NCI-H82 (cell line): Measurements from ENCODE around the gene ARHGEF16.

Source experiments
- DNase-seq: peaks from one replicate; lab custom pipeline; 2025; lab: John Stamatoyannopoulos, UW

Gene ARHGEF16

DNA sequence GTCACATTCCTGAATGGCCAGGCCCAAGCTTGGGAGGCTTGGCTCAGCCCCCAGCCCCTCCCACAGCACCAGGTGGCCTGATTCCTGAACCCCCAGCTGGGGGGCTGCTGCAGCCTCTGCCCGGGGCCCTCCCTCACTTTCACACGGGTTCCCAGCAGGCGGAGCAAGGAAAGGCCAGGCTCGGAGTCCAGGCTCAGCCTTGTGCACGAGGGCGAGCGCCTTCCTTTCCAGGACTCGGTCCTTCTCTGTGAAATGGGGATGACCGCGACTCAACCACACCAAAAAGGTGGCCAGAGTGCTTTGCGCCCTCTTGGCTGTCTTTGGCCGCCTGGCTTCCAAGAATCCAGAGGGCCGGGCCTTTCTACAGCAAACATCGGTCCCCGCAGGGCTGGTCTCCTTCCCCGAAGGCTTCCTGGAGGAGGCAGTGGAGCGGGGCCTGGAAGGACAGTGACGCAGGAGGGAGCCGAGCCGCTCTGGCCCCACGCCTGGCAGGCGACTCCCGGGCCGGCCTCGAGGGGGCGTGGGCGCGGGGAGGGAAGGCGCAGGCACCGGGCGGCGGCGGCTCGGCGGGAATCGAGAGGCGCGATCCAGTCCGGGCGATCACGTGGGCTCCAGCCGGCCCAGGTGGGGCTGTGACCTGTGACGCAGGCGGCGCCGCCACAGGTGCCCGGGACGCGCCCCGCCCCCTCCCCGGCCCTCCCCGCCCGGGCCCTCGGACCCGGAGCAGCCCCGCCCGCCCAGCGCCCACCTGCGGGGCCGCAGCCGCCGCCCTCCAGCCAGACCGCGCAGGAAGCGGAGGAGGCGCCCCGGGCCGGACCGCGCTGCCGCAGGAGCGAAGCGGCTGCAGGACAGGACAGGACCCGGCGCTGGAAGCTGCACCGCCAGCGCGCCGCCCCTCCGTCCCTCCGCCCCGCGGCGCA is at the start of gene ARHGEF16:
ARHGEF16 (plus strand) TSS at position 775 of the 920 bp plus-strand sequence. CDS start 8,420 bp downstream, outside the sequence.
- DNase-seq = peak; percentile 36

DNA sequence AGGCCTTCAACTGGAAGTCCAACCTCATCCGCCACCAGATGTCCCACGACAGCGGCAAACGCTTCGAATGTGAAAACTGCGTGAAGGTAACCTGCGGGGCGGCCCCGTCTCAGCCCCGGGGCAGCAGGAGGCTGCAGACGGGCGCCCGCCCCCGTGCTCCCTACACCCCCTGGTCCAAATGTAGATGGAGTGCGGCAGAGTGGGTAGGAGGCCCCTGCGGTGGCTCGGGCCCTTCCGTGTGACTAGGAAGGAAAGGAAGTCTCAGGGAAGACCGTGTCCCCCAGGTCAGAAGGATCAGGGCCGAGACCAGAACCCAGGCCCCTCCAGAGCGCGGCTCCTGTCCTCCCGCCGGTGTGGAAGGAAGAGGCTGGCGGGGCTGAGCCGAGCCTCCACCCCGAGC is 49.7 kb upstream of the ARHGEF16 start:
- DNase-seq = no peak

DNA sequence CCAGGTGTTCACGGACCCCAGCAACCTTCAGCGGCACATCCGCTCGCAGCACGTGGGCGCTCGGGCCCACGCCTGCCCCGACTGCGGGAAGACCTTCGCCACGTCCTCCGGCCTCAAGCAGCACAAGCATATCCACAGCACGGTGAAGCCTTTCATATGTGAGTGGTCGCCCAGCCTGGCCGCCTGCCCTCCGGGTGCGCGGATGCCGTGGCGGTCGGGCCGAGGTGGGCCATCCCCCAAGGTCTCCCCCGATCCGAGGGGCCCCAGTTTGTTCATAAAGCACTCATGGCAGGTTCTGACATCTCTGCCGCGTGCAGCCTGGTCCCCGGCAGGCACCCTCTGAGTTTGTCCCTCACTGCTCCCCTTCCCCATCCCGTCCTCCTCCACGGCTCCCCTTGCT is 49.0 kb upstream of the ARHGEF16 start:
- DNase-seq = no peak

DNA sequence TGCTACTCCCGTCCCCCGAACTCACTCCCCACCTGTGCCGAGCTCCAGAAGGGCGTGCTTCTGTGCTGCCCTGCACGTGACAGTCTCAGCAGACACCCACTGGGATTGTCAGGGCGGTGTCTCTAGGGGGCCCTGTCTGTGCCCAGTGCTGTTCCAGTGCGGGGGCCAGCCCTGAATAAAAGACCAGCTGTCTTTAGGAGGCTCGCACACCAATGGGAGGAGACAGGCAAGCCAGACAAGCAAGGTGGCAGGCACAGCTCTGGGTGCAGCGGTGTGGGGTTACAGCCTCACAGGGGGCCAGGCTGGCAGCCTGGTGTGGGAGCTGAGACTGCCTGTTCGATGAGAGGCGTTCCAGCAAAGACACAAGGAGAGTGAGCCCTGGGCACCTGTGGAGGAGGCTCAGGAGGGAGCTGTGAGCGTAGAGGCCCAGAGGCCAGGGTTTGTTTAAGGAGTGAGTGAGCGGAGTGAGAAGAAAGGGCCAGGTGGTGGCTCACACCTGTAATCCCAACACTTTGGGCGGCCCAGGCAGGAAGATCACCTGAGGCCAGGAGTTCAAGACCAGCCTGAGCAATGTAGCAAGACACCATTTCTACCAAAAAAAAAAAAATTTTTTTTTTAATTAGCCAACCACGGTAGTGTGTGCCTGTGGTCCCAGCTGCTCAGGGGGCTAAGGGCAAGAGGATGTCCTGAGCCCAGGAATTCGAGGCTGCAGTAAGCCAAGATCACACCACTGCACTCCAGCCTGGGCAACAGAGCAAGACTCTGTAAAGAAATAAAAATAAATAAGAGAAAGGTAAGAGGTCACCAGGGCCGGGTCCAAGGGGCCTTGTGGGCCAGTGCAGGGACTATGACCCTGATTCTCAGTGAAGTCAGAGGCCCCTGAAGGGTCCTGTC is 48.2 kb upstream of the ARHGEF16 start:
- DNase-seq = no peak

DNA sequence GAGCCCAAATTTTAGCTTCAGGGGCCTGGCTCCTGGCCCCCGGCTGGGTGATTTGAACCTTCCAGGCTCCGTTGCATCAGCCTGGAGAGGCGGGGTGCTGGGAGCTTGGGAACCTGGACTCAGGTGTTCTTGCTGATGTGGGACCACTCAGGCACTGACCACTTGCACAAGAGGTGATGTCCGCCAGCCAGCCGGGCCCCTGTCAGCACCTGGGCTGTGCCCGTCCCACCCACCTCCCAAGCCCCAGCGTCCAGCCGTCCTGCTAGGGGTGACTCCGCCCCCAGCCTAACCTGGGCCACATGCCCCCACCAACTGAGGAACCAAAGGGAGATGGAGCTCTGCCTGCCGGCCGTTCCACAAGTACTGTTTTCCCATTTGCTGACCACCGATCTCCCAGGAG is 47.4 kb upstream of the ARHGEF16 start:
- DNase-seq = no peak

DNA sequence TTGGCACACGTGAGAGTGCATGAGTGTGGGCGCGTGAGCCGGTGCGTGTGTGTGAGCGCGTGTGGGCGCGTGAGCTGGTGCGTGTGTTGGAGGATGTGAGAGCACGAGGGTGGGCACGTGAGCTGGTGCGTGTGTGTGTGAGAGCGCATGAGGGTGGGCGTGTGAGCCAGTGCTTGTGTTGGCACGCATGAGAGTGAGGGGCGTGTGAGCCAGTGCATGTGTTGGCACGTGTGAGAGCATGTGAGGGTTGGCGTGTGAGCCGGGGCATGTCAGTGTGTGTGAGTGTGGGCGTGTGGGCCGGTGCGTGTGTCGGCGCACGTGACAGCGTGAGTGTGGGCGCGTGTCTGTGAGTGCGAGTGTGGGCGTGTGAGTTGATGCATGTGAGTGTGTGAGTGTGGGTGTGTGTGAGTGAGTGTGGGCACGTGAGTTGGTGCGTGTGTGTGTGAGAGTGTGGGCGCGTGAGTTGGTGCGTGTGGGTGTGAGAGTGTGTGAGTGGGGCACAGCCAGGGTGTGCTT is 45.7 kb upstream of the ARHGEF16 start:
- no peak for DNase-seq

DNA sequence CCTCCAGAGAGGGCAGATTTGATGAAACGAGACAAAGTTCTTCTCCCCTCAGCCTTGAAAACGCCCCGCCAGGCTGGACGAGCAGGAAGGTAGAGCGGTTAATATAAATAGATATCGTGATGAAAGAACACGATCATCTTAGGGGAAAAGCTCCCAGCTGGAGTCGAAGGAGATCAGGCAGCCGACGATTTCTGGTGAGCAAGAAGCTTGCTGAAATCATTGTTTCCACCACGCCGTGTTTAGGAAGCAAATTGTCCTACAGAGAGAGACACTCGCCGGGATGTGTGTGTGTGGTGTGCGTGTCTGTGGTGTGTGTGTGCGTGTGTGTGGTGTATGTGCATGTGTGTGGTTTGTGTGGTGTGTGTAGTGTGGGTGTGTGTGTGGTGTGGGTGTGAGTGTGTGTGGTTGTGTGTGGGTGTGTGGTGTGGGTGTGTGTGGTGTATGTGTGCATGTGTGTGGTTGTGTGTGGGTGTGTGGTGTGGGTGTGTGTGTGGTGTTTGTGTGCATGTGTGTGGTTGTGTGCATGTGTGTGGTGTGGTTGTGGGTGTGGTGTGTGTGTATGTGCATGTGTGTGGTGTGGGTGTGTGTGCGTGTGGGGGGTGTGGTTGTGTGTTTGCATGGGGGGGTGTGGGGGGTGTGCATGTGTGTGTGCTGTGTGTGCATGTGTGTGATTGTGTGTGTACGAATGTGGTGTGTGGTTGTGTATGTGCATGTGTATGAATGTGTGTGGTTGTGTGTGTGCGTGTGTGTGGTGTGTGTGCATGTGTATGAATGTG is 44.9 kb upstream of the ARHGEF16 start:
- DNase-seq = no peak

DNA sequence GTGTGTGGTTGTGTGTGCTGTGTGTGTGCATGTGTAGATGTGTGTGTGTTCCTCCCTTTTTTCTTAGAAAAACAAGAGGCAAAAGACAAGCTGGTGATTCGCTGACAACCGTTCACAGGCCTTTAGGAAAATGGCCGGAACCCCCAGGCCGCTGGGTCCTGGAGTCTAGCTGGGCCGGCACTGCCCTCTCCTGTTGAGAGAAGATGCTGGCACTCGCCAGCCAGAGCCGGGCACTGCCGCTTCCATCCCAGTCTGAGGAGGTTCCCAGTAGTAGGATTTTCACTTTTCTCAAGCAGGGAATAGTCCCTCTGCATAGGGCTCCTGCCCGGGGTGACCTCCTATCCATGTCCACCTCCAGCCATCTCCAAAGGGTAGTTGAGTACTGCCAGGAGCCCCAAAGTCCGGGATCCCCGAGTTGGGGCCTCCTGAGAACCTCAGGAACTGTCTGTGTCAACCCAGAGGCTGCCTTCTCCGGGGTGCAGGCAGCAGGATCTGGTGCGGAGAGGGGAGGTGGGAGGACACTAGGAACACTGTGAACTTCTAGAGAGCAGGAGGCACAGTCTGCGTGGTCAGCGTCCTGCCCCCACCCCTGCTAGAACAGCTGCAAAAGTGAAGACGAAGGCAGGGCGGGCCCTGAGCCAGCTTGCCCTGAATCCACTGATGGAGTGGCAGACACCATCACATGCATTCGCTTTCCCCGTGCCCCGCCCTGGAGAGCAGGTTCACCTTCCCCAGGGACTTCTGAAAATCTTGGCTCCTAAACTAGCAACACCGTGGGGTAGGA is 44.1 kb upstream of the ARHGEF16 start:
- DNase-seq = peak; percentile 37

DNA sequence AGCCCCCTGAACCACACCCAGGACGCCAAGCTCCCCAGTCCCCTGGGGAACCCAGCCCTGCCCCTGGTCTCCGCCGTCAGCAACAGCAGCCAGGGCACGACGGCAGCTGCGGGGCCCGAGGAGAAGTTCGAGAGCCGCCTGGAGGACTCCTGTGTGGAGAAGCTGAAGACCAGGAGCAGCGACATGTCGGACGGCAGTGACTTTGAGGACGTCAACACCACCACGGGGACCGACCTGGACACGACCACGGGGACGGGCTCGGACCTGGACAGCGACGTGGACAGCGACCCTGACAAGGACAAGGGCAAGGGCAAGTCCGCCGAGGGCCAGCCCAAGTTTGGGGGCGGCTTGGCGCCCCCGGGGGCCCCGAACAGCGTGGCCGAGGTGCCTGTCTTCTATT is 42.7 kb upstream of the ARHGEF16 start:
- no peak for DNase-seq

DNA sequence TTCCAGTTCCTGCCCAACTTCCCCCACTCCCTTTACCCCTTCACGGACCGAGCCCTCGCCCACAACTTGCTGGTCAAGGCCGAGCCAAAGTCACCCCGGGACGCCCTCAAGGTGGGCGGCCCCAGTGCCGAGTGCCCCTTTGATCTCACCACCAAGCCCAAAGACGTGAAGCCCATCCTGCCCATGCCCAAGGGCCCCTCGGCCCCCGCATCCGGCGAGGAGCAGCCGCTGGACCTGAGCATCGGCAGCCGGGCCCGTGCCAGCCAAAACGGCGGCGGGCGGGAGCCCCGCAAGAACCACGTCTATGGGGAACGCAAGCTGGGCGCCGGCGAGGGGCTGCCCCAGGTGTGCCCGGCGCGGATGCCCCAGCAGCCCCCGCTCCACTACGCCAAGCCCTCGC is 42.1 kb upstream of the ARHGEF16 start:
- DNase-seq = no peak

DNA sequence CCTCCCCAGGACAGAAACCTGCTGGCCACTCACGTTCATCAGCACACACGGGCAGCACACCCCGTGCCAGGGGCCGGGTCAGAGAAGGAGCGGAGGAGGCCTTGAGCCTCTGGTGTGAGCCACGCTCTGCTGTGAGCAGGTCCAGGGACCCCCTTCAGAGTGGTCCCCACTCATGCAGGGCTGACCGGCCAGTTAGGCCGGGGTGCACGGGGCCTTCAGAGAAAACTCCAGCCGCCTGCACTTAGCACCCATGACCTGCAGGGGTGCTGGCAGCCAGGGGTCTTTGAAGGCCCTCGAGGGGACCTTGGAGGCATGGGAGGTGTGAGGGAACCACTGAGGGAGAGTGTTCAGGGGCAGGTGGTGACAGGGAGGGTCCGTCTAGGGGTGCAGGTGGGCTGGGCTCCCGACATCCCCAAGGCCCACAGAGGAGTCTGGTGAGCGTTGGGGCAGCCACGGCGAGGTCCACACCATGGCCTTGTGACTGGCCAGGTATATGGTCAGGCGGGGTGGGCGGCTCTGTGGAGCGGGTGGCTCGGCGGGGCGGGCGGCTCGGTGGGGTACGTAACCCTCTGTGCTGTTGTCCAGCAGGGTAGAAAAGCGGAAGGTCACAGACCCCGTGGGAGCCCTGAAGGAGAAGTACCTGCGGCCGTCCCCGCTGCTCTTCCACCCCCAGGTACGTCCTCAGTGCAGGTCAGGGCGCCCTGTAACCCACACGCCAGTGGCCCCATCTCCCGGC is 40.3 kb upstream of the ARHGEF16 start:
- no peak for DNase-seq

DNA sequence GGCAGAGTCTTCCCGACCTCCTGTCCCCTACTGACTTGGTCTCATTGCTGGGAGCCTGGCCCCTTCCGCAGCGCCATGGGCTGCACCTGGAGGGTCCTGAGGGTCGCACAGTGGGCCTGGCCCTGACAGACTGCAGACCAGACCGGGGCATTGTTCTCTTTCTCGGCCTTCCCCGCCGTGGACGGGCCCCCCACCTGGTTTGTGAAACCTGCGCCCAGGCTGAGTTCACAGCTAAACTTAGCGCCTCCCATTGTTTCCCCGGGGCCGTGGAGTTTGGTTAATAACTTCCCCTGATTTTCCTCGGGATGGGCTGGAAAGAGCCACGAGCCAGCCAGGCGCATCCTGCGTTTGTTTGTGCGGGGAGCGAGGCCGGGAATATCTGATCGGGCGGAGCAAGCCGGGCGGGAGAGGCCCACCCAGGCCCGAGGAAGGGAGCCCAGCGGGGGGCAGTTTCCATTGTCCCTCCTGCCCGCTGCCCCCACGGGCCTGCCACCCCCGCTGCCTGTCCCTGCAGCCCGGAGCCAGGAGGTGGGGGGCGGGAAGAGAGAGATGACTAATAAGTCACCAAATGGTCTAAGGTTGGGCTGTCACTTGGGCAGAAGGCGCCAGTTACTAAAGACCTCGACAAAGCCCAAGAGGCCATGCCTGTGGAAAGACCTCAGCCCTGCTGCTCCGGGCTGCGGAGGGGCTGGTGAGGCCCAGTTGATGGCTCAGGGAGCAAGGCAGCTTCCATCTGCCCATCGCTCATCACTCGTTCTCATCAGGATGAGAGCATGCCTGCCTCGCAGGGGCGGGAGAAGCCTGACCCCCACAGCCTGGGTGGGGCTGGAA is 39.0 kb upstream of the ARHGEF16 start:
- DNase-seq = no peak

DNA sequence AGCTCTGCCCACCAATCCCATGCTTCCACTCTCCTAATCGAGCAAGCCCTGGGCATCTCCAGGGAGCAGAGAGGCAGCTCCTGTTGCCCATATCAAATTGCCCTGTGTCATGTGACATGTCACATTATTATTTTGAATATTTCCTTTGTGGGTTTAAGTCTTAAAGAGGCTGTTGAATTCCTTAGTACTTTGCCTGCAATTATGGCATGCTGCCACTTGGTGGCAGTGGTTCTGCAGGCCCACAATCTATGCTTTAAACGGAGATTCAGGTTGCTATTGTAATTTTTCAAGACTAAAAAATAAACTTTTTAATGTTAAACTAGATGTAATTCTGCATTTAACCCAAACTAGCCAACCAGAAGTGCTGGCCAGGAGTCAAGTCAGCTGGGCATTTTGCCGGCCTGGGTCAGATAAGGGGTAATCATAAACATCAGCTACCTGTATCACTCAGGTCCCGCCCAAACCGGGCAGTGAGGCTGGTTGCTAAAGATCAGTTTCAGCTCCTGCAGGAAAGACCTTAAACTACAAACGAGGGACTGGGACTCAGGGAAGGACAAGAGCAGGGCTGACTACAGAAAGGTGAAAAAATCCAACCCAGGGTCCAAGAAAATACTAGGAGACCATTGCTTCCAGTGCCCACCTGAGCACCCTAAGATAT is 37.3 kb upstream of the ARHGEF16 start:
- DNase-seq = peak; percentile 22

DNA sequence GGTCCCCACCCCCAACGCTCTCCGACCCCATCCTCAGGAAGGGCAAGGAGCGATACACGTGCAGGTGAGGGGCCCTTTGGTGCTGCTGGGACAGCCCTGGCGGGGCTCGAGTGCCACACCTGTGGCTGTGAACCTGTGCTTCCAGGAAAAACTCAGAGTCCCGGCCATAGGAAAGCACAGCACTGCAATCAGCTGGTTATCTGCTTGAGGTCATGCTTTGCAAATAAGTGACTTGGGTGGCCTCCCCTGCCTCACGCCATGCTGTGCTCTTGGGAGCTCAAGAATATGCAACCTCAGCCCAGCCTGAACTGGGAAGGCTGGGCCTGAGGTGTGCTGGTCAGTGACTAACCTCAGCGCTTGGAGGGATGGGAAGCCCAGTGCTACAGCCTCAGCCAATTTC is 36.5 kb upstream of the ARHGEF16 start:
- DNase-seq = no peak

DNA sequence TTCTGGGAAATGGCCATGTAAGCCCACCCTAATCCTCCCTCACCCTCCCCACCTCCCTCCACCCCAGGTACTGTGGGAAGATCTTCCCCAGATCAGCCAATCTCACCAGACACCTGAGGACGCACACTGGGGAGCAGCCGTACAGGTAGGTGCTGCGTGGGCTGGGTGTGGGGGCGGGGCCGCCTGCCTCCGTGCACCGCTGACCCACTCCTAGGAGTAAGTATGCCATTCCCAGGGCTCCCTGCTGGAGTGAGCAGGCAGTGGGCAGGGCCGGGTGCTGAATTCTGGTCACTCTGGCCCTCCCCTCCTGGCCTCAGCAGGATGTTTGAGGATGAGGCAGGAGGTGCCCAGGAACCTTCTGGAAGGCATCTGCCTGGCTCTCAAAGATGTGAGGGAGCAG is 35.9 kb upstream of the ARHGEF16 start:
- DNase-seq = no peak

DNA sequence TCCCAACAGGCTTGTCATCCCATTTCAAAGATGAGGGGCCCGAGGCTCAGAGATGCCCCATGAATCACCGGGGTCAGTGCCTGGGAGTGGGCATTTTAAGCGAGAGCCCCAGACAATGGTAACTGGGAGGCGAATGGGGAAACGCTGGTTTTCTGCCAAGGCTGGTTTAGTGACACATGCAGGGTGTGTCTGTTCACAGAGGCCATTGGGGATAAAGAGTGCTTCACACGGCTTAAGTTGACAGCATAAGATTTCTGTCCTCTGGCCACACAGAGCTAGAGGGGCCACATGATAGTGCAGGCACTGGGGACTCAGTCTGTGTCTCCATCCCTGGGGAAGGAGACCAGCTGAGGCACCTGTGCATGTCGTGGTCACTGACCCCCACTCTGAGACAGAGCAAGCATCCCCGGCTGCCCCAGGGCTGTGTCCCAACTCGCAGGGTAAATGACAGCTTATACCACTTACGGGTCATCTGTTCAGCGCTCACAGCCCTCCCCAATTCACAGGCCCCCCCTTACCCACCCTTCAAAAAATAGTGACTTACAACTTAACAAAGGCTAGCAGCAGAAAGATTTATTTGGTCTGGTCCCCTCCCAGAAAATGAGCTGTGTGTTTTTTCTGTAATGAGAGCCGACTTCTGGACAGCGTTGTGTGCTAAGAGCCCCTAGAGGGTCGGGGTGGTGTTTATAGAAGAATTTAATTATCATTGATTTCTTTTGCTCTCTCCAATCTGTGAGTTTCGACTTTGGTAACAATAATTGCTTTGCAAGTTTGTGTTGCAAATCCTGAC is 34.9 kb upstream of the ARHGEF16 start:
- no peak for DNase-seq

DNA sequence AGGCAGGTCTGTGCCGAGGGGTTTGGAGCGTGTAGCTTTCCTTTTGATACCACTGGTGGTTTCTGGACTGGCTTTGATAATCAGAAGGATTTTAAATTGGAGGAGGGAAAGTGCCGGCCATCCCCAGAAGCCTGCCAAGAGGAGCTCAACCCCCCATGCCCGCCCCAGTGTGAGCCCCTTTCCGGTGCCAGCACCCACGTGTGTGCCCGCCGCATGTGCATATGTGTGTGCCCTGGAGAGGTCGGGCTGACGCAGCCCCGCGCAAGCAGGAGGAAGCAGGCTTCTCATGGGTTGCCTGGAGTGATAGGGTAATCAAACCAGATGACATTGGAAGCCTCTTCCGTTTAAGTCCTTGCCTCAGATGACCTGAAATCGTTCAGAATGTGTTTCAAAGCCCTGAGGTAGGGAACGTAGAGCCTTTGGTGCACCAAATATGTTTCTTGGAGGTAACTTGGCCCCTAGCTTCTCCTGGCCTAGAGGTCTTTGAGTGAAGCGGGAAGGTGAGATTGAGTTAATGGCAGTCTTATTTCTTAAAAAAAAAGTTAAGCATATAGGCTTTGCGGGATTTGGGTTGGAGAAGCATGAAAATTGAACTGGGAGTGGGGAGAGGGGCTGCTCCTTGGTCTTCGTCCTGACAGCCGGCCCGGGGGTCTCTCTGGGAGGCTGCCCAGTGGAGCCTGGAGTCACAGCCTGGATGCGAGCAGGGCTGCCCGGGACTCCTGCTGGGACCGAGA is 34.1 kb upstream of the ARHGEF16 start:
- DNase-seq = no peak
